Fibroblast of lung (primary cell): ENCODE results near the gene NDUFAF4.

Experiments
- CTCF ChIP-seq, 2 donors: IDR thresholded peaks in 1 of 2; conservative IDR thresholded peaks in 1 of 2; 1 replicate in 1 of 2; 2 replicates in 1 of 2; pipeline ENCODE4 v1.5.1; 2011 to 2012; ENCODE audit warnings: low read length in 2 of 2, control low read depth in 1 of 2, inconsistent platforms in 1 of 2, low read depth in 1 of 2, mild to moderate bottlenecking in 1 of 2
- EZH2 ChIP-seq: IDR thresholded peaks from 2 replicates; pipeline ENCODE4 v1.5.1; 2012; ENCODE audit warnings: low read length, control low read depth, mild to moderate bottlenecking; ENCODE audit errors: missing control alignments

DNA sequence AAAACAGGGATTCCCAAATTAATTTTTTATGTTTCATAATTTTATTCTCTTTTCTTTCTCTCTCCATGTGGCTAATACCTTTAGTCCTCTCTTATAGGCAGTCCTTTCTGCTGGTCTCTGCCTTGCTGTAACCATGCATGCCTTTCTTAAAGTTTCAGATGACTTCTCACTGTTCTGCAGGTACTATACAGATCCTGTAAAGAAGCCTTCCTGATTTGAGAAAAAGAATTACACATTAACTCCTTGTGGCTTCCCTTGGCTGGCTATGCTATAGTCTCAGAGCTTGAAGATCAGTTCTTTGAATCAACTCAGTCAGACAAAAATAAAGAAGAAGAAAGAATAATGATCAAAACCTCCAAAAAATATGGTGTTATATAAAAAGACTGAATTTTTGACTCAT is 53.2 kb downstream of the NDUFAF4 start:
- no peak for TF ChIP-seq EZH2
- no peak for TF ChIP-seq CTCF (conservative IDR thresholded peaks at IDR 0.05 in 1 of 2, IDR thresholded peaks at IDR 0.05 in 1 of 2; ENCODE audit: low read depth in 1 of 2, low read length in 2 of 2)
